ENCODE results near the gene AFF2. TPM values are rescaled to one million over a fixed set of nuclear protein-coding genes. Genes with fewer than 3 reads are reported as not detected.

Gene AFF2
- total RNA-seq, 4 donors from 2014 or later = 0.09 to 2.5 (median 0.65) TPM

DNA sequence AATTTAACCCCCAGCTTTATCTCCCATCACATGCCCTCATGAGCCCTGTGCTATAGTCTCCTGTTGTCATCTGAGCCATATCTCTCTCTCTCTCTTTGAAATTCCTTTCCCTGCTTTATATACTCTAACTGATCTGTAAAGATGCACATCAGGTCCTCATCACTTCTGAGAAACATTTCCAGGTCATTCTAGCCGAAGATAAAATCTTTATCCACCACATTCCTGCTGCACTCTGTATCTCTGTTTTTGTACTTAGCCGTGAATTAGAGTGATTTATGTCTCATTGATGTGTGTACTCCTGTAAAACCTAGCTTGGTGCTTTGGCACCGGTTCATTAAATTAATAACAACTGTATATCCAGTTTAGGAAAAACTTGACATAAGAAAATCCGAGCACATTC, 113.2 kb downstream of the AFF2 start:
- 41 to 61% methylated on average over 3 to 4 of the region's 4 CpGs for WGBS, 2 donors
- no peak overlapping the region for H3K4me3 ChIP-seq
- H3K36me3 ChIP-seq = no peaks in the 10 kb centered on the region
- no peak overlapping the region for H3K27ac ChIP-seq
- DNase-seq = no peak
- H3K9me3 ChIP-seq = no peaks in the 10 kb centered on the region
- intact Hi-C loops (cut with DNase I) = no loop called here
- no peak for TF ChIP-seq POLR2A (IDR thresholded peaks at IDR 0.05)
- TF ChIP-seq, protein P1, sequence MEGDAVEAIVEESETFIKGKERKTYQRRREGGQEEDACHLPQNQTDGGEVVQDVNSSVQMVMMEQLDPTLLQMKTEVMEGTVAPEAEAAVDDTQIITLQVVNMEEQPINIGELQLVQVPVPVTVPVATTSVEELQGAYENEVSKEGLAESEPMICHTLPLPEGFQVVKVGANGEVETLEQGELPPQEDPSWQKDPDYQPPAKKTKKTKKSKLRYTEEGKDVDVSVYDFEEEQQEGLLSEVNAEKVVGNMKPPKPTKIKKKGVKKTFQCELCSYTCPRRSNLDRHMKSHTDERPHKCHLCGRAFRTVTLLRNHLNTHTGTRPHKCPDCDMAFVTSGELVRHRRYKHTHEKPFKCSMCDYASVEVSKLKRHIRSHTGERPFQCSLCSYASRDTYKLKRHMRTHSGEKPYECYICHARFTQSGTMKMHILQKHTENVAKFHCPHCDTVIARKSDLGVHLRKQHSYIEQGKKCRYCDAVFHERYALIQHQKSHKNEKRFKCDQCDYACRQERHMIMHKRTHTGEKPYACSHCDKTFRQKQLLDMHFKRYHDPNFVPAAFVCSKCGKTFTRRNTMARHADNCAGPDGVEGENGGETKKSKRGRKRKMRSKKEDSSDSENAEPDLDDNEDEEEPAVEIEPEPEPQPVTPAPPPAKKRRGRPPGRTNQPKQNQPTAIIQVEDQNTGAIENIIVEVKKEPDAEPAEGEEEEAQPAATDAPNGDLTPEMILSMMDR (IDR thresholded peaks at IDR 0.05) = no peak
- H3K27me3 ChIP-seq = no peaks in the 10 kb centered on the region
- no peaks in the 10 kb centered on the region for H3K4me1 ChIP-seq

DNA sequence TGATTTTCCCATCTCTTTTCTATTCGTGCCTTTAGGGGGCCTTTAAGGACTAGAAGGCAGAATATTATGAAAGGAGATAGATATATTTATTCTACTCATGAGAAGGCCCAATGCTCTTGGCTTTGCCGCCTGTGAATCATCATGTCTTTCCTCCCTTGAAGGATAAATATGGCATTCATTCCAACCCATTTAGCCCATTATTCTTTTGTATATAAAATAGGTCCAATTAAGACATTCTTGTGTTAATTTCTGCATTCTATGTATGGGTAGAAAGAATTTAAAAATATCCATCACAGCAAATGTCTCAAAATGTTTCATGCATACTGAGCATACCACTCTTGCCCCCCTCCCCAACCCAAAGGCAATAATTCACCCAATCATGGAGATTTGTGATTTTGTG, 115.1 kb downstream of the AFF2 start:
- TF ChIP-seq, protein P1 (IDR thresholded peaks at IDR 0.05) = no peak
- no peak for TF ChIP-seq POLR2A (IDR thresholded peaks at IDR 0.05)
- Histone ChIP-seq H3K4me3 (no peak overlapping the region), H3K36me3 (no peaks in the 10 kb centered on the region), H3K9me3 (no peaks in the 10 kb centered on the region), H3K4me1 (no peaks in the 10 kb centered on the region), H3K27ac (no peak overlapping the region), H3K27me3 (no peaks in the 10 kb centered on the region)
- no peak for DNase-seq
- 49 to 60% methylated on average over 2 of the region's 2 CpGs for WGBS, 2 donors
- intact Hi-C loops (cut with DNase I) = no loop called here

DNA sequence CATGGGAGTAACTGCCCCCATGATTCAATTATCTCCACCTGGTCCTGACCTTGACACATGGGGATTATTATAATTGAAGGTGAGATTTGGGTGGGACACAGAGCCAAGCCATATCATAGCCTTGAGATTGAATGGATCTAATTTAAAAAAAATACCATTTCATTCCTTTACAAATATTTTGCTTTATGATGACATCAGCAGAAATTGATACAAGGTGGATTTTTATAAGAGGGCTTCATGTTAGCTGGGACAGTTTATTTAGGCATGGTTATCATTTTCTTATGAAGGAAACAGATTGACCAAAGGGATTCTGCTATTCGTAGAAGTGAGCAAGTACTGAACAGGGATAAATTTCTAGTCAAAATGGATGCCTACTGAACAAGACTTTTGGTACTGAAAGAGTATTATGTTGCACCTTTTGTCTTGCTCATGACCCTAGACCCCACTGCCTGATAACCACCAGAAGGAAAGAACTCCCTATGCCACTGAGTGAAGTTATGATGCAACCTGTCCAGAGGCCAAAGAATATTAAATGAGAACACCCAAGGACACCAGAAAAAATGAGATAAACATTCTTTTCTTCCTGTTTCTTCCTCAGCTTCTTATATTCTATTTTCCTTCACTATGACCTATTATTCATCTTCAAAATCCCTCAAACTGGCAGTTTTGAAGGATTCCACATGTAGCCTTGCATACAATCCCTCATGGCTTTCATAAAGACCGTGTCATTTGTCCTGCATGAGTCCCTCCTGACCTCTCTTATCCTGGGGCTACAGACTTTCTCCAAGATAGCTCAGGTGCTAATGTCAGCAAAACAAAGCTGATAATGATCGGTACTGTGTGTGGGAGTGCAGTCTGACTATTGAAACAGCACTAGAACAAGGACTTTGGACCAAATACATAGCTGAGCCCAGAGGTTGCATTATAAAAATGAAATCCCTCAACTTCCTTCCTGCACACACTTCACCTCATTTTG, 118.3 kb downstream of the AFF2 start:
- intact Hi-C loops (cut with DNase I) = no loop called here
- no peaks in the 10 kb centered on the region for H3K9me3 ChIP-seq
- 47 to 68% methylated on average over 3 of the region's 3 CpGs for WGBS, 2 donors
- H3K4me1 ChIP-seq = no peaks in the 10 kb centered on the region
- no peaks in the 10 kb centered on the region for H3K27me3 ChIP-seq
- no peak overlapping the region for H3K4me3 ChIP-seq
- DNase-seq = no peak
- TF ChIP-seq, protein P1 (IDR thresholded peaks at IDR 0.05) = no peak
- TF ChIP-seq POLR2A (IDR thresholded peaks at IDR 0.05) = no peak
- H3K36me3 ChIP-seq = no peaks in the 10 kb centered on the region
- no peak overlapping the region for H3K27ac ChIP-seq

DNA sequence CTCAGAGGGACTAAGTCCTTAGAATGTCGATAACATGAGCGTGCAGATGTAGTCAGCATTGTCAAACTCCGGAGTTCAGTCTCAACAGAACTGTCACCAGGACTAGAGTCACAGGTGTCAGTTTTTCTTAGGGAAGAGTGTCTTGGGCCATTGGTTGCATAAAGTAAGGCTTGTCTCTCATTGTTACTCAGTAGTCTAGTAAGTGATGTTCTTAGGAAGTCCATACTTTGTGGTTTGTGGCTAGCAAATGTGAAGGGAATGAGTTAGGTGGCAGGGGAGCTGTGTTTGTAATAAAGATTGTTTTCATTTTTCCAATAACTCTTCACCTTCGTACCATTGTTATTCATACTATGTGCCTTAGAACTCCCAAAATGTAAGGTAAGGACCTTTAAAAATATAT, 119.6 kb downstream of the AFF2 start:
- H3K36me3 ChIP-seq = no peaks in the 10 kb centered on the region
- TF ChIP-seq, protein P1 (IDR thresholded peaks at IDR 0.05) = no peak
- TF ChIP-seq POLR2A (IDR thresholded peaks at IDR 0.05) = no peak
- no peak overlapping the region for H3K4me3 ChIP-seq
- no peaks in the 10 kb centered on the region for H3K27me3 ChIP-seq
- no peaks in the 10 kb centered on the region for H3K4me1 ChIP-seq
- H3K9me3 ChIP-seq = no peaks in the 10 kb centered on the region
- 75 to 80% methylated on average over 3 to 4 of the region's 4 CpGs for WGBS, 2 donors
- no peak overlapping the region for H3K27ac ChIP-seq
- intact Hi-C loops (cut with DNase I) = no loop called here
- no peak for DNase-seq

DNA sequence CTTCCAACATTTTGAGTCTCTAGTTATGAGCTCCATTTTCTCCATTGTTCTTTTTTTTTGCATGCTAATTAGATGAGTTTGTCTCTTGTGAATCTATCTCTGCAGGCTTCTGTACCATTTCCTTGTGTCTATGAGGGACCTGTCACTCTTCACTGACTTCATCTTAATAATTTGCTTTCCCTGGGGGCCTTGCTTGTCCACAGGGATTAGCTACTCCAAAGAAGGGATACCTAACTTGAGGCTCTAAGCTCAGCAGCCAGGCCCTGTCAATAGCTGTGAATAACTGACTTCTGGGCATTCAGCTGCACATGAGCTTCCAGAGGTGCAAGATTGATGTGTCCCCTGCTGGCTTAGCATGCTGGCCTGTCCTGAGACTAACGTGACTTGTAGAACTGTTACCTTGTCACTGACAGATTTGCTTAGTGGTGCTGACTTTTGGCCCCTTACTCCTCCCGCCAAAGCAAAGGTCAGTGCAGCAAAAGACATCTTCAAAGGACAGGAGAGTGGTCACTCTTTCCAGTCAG, 124.6 kb downstream of the AFF2 start:
- H3K27me3 ChIP-seq = no peaks in the 10 kb centered on the region
- no peaks in the 10 kb centered on the region for H3K36me3 ChIP-seq
- H3K4me1 ChIP-seq = no peaks in the 10 kb centered on the region
- WGBS, 2 donors = 53% methylated on average over 2 of the region's 2 CpGs; no CpG with 5 or more reads in 1 of the 2 donors
- H3K9me3 ChIP-seq = no peaks in the 10 kb centered on the region
- H3K27ac ChIP-seq = no peak overlapping the region
- no peak for DNase-seq
- intact Hi-C loops (cut with DNase I) = no loop called here
- TF ChIP-seq, protein P1 (IDR thresholded peaks at IDR 0.05) = no peak
- TF ChIP-seq POLR2A (IDR thresholded peaks at IDR 0.05) = no peak
- no peak overlapping the region for H3K4me3 ChIP-seq

All from esophagus squamous epithelium (tissue), 5 donors.